ENCODE measurements around the gene WDR7. TPM values are rescaled to one million over a fixed set of nuclear protein-coding genes. Genes with fewer than 3 reads are reported as not detected.

The WDR7 gene
- total and polyA plus RNA-seq, 9 of the 15 experiments (the other 6 are each of a cell fraction or from before 2014, with no cell fraction given) = 1.4 to 9.4 (median 5.3) TPM

DNA sequence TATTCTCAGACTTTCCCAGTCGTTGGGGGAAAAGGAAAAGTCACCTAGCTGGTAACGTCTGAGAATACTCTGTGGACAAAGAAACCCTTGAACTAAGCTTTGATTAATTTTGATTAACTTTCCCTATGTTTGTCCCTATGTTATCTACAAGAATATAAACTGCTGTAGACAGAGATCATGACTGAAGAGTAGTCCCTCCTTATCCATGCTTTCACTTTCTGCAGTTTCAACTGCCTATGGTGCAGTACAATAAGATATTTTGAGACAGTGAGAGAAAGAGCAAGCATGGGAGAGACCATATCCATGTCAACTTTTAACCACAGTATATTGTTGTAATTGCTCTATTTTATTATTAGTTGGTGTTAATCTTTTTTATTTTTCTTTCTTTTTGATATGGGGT, 44.5 kb upstream of the WDR7 start:
- TF ChIP-seq CREB1 (IDR thresholded peaks at IDR 0.05) (no peak), CREB1 (CRISPR knock-in tag; IDR thresholded peaks at IDR 0.05) (no peak), CBFB (CRISPR knock-in tag; IDR thresholded peaks at IDR 0.05) (no peak), SIN3B (IDR thresholded peaks at IDR 0.05; ENCODE audit: low read depth) (no peak), E4F1 (CRISPR knock-in tag; IDR thresholded peaks at IDR 0.05; ENCODE audit: borderline replicate concordance) (no peak), FOXJ2 (tag; IDR thresholded peaks at IDR 0.05) (no peak), MLLT1 (IDR thresholded peaks at IDR 0.05) (no peak), RBM25 (IDR thresholded peaks at IDR 0.05; ENCODE audit: low read depth, low read length, severe bottlenecking) (no peak), HCFC1 (IDR thresholded peaks at IDR 0.05; ENCODE audit: low read depth, low read length) (no peak), HNRNPLL (IDR thresholded peaks at IDR 0.05; ENCODE audit: low read depth, low read length, poor library complexity, severe bottlenecking) (no peak), SNRNP70 (optimal IDR thresholded peaks at IDR 0.05; ENCODE audit: low read depth, low read length) (no peak), RAD51 (IDR thresholded peaks at IDR 0.05; ENCODE audit: borderline replicate concordance, low read depth) (no peak), GATA2 (CRISPR knock-in tag; IDR thresholded peaks at IDR 0.05) (no peak), TCF7 (IDR thresholded peaks at IDR 0.05; ENCODE audit: borderline replicate concordance) (no peak)
- TF ChIP-seq, protein P1, sequence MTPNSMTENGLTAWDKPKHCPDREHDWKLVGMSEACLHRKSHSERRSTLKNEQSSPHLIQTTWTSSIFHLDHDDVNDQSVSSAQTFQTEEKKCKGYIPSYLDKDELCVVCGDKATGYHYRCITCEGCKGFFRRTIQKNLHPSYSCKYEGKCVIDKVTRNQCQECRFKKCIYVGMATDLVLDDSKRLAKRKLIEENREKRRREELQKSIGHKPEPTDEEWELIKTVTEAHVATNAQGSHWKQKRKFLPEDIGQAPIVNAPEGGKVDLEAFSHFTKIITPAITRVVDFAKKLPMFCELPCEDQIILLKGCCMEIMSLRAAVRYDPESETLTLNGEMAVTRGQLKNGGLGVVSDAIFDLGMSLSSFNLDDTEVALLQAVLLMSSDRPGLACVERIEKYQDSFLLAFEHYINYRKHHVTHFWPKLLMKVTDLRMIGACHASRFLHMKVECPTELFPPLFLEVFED (CRISPR knock-in tag; conservative IDR thresholded peaks at IDR 0.05) = no peak
- ChIA-PET CTCF (ENCODE audit: low intra/inter-chr PET ratio) (no interaction called here), POLR2A (interaction anchor here (0.7 kb wide), 1 partner anchor 11 kb away, joined by 4 read pairs; no protein-coding TSS in a partner anchor)
- H3K4me2 ChIP-seq (ENCODE audit: insufficient read depth, low read length) = no peak overlapping the region
- in situ Hi-C loops (cut with MboI) = no loop called here
- 77% methylated on average over 2 of the region's 2 CpGs for WGBS (ENCODE audit: insufficient coverage, low coverage, missing lambda C conversion rate)
- H3K27ac ChIP-seq (ENCODE audit: extremely low read depth, low read depth, low read length) = no peak overlapping the region
- no peak overlapping the region for H3K9ac ChIP-seq (ENCODE audit: insufficient read depth in 1 of 2, low read depth in 2 of 2, low read length in 2 of 2)
- H3K9me3 ChIP-seq (replicated peaks; ENCODE audit: control insufficient read depth, insufficient read depth, low read depth, low read length) = no peaks in the 10 kb centered on the region
- no peak overlapping the region for H2AFZ ChIP-seq (ENCODE audit: low read depth, low read length)
- no peak overlapping the region for H3K4me3 ChIP-seq
- intact Hi-C loops (cut with micrococcal nuclease) = no loop called here
- no peak for ATAC-seq
- no peak for DNase-seq (ENCODE audit: extremely low read depth in 1 of 4, low spot score in 3 of 4)
- peaks cover 67% of the 10 kb centered on the region; the same call in 2 of the 3 replicates for H3K36me3 ChIP-seq (ENCODE audit: control insufficient read depth, insufficient read depth, low read length)
- no peak for FAIRE-seq
- H3K9me1 ChIP-seq (ENCODE audit: control insufficient read depth, insufficient read depth, low read length) = no peaks in the 10 kb centered on the region
- no peaks in the 10 kb centered on the region for H3K79me2 ChIP-seq (ENCODE audit: control insufficient read depth, insufficient read depth, low read length)
- no TSS peak for BruUV-seq (replicated peaks)
- H4K20me1 ChIP-seq (replicated peaks; ENCODE audit: control insufficient read depth, insufficient read depth, low read length) = no peaks in the 10 kb centered on the region
- no peaks in the 10 kb centered on the region for H3K4me1 ChIP-seq (replicated peaks in 1 of 2; ENCODE audit: control insufficient read depth in 2 of 2, insufficient read depth in 2 of 2, low read length in 2 of 2)
- H3K27me3 ChIP-seq (ENCODE audit: control insufficient read depth in 2 of 2, insufficient read depth in 2 of 2, low read length in 2 of 2) = no peaks in the 10 kb centered on the region

Data from K562 (cell line).